Measurements from ENCODE around the gene RAP2C.

RAP2C gene

DNA sequence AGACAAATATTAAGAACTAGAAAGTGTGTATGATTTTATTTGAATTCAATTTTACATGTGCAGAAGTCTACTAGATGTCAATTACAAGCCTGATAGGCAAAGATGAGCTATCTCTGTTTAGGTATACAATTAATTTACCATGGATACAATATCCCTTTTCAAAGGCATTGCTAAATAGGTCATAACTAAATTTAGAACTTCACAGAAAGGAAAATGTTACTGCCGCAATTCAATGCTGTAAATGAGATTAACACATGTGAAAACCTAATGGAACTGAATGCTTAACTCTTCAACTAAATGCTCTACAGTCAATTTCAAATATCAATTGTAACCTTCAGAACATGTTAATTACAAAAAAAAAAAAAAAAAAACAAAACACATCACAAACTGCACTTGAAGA lies 14.6 kb downstream of the RAP2C start:
- H3K4me3 ChIP-seq (ENCODE audit: control insufficient read depth in 1 of 7, extremely low read depth in 1 of 7, insufficient read depth in 4 of 7, low read depth in 2 of 7, low read length in 6 of 7): no peak overlapping the region
- peaks cover 0 to 2% (median 0%) of the 10 kb centered on the region in 5 experiments for H3K27me3 ChIP-seq (replicated peaks in 2 of 5; ENCODE audit: control insufficient read depth in 4 of 5, insufficient read depth in 5 of 5, low read length in 4 of 5)
- no peak for DNase-seq
- H3K36me3 ChIP-seq (ENCODE audit: control insufficient read depth in 4 of 4, insufficient read depth in 4 of 4, low read length in 3 of 4): peaks cover 0 to 9% (median 4%) of the 10 kb centered on the region in 4 experiments
- H3K9me3 ChIP-seq (ENCODE audit: control extremely low read depth in 1 of 5, control insufficient read depth in 4 of 5, insufficient read depth in 2 of 5, low read depth in 1 of 5, low read length in 4 of 5): no peaks in the 10 kb centered on the region
- WGBS (ENCODE audit: insufficient coverage): no CpG with 5 or more reads among the region's 1 CpG
- POLR2A ChIA-PET: no interaction called here
- CTCF ChIA-PET: no interaction called here
- H3K4me1 ChIP-seq (ENCODE audit: control extremely low read depth in 1 of 4, control insufficient read depth in 4 of 4, insufficient read depth in 4 of 4, low read length in 3 of 4): peaks cover 0 to 1% (median 0%) of the 10 kb centered on the region in 4 experiments
- no peak overlapping the region for H3K27ac ChIP-seq (ENCODE audit: insufficient read depth in 1 of 2, low read depth in 1 of 2, low read length in 2 of 2, poor library complexity in 1 of 2, severe bottlenecking in 2 of 2)

DNA sequence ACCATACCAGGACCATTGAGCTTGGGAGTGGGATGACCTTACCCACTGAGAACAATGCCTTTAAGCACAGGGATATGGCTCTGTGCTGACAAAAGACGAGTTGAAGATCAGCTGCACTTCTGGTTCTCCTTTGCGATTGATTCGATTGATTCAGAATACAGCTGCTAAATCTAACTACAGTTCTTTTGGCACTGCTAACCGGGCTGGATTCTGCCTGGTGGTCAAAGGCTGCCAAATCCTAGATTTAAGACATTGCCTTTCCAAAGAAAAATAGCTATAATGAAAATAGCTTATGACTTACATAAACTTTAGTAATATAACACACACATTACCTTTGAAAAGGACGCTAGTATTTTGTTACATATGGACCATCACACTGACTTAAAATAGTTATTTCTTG lies 18.3 kb downstream of the RAP2C start:
- ChIA-PET POLR2A (no interaction called here), CTCF (no interaction called here)
- 90% methylated on average over 3 of the region's 5 CpGs for WGBS (ENCODE audit: insufficient coverage)
- peaks cover 0 to 6% (median 2%) of the 10 kb centered on the region in 4 experiments for H3K36me3 ChIP-seq (ENCODE audit: control insufficient read depth in 4 of 4, insufficient read depth in 4 of 4, low read length in 3 of 4)
- no peak for DNase-seq
- H3K4me1 ChIP-seq (ENCODE audit: control extremely low read depth in 1 of 4, control insufficient read depth in 4 of 4, insufficient read depth in 4 of 4, low read length in 3 of 4): no peaks in the 10 kb centered on the region
- no peak overlapping the region for H3K27ac ChIP-seq (ENCODE audit: insufficient read depth in 1 of 2, low read depth in 1 of 2, low read length in 2 of 2, poor library complexity in 1 of 2, severe bottlenecking in 2 of 2)
- no peak overlapping the region for H3K4me3 ChIP-seq (ENCODE audit: control insufficient read depth in 1 of 7, extremely low read depth in 1 of 7, insufficient read depth in 4 of 7, low read depth in 2 of 7, low read length in 6 of 7)
- H3K9me3 ChIP-seq (ENCODE audit: control extremely low read depth in 1 of 5, control insufficient read depth in 4 of 5, insufficient read depth in 2 of 5, low read depth in 1 of 5, low read length in 4 of 5): no peaks in the 10 kb centered on the region
- peaks cover 0 to 2% (median 0%) of the 10 kb centered on the region in 5 experiments for H3K27me3 ChIP-seq (replicated peaks in 2 of 5; ENCODE audit: control insufficient read depth in 4 of 5, insufficient read depth in 5 of 5, low read length in 4 of 5)

DNA sequence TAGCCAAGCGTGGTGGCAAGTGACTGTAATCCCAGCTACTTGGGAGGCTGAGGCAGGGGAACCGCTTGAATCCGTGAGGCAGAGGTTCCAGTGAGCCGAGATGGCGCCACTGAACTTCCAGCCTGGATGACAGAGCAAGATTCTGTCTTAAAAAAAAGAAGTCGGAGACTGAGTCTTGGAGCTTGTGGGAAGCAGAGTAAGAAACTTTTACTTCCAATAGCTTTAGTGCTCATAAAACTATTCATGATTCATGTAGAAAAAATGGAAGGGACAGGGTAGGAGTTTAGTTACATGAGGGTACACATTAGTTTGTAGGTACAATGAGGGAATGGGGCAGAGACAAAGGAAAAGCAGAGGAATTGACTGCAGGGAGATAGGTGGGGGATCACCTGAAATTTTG lies 19.3 kb downstream of the RAP2C start:
- Histone ChIP-seq H3K4me1 (ENCODE audit: control extremely low read depth in 1 of 4, control insufficient read depth in 4 of 4, insufficient read depth in 4 of 4, low read length in 3 of 4) (no peaks in the 10 kb centered on the region), H3K27me3 (replicated peaks in 2 of 5; ENCODE audit: control insufficient read depth in 4 of 5, insufficient read depth in 5 of 5, low read length in 4 of 5) (peaks cover 0 to 2% (median 0%) of the 10 kb centered on the region in 5 experiments), H3K4me3 (ENCODE audit: control insufficient read depth in 1 of 7, extremely low read depth in 1 of 7, insufficient read depth in 4 of 7, low read depth in 2 of 7, low read length in 6 of 7) (no peak overlapping the region), H3K9me3 (ENCODE audit: control extremely low read depth in 1 of 5, control insufficient read depth in 4 of 5, insufficient read depth in 2 of 5, low read depth in 1 of 5, low read length in 4 of 5) (no peaks in the 10 kb centered on the region), H3K27ac (ENCODE audit: insufficient read depth in 1 of 2, low read depth in 1 of 2, low read length in 2 of 2, poor library complexity in 1 of 2, severe bottlenecking in 2 of 2) (no peak overlapping the region), H3K36me3 (ENCODE audit: control insufficient read depth in 4 of 4, insufficient read depth in 4 of 4, low read length in 3 of 4) (peaks cover 0 to 4% (median 2%) of the 10 kb centered on the region in 4 experiments)
- DNase-seq: no peak
- WGBS (ENCODE audit: insufficient coverage): 69% methylated on average over 6 of the region's 6 CpGs
- ChIA-PET CTCF (no interaction called here), POLR2A (no interaction called here)

DNA sequence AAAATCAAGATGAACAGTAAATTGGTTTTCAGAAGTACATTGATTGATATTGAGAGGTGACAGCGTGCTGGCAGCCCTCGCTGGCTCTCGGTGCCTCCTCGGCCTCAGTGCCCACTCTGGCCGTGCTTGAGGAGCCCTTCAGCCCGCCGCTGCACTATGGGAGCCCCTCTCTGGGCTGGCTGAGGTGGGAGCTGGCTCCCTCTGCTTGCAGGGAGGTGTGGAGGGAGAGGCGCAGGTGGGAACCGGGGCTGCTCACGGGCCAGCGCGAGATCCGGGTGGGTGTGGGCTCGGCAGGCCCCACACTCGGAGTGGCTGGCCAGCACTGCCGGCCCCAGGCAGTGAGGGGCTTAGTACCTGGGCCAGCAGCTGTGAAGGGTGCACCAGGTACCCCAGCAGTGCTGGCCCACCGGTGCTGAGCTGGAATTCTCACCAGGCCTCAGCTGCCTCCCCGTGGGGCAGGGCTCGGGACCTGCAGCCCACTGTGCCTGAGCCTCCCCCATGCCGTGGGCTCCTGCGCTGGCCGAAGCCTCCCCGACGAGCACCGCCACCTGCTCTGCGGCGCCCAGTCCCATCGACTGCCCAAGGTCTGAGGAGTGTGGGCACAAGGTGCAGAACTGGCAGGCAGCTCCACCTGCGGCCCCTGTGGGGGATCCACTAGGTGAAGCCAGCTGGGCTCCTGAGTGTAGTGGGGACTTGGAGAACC lies 25.2 kb downstream of the RAP2C start:
- POLR2A ChIA-PET: interaction anchor here (0.7 kb wide), 1 partner anchor 29 kb away, joined by 3 read pairs; no protein-coding TSS in a partner anchor

DNA sequence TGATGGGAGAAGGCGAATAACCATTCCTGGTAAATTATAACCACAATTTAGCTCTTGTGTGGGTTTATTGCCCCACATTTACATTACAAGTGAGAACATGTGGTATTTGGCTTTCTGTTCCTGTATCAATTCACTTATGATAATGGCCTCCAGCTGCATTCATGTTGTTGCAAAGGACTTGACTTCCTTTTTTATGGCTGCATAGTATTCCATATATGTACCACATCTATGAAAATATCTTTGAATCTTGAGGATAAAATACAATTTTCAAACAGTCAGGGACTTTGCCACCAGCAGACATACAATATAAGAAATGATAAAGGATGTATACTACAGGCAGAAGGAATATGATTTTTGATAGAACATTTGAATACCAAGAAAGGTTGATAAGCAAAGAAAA lies 27.3 kb downstream of the RAP2C start:
- no peak overlapping the region for H3K4me3 ChIP-seq (ENCODE audit: control insufficient read depth in 1 of 7, extremely low read depth in 1 of 7, insufficient read depth in 4 of 7, low read depth in 2 of 7, low read length in 6 of 7)
- ChIA-PET CTCF (no interaction called here), POLR2A (no interaction called here)
- WGBS (ENCODE audit: insufficient coverage): no CpG with 5 or more reads among the region's 1 CpG
- H3K4me1 ChIP-seq (ENCODE audit: control extremely low read depth in 1 of 4, control insufficient read depth in 4 of 4, insufficient read depth in 4 of 4, low read length in 3 of 4): no peaks in the 10 kb centered on the region
- H3K9me3 ChIP-seq (ENCODE audit: control extremely low read depth in 1 of 5, control insufficient read depth in 4 of 5, insufficient read depth in 2 of 5, low read depth in 1 of 5, low read length in 4 of 5): no peaks in the 10 kb centered on the region
- peaks cover 0 to 3% (median 0%) of the 10 kb centered on the region in 5 experiments for H3K27me3 ChIP-seq (replicated peaks in 2 of 5; ENCODE audit: control insufficient read depth in 4 of 5, insufficient read depth in 5 of 5, low read length in 4 of 5)
- no peaks in the 10 kb centered on the region for H3K36me3 ChIP-seq (ENCODE audit: control insufficient read depth in 4 of 4, insufficient read depth in 4 of 4, low read length in 3 of 4)
- H3K27ac ChIP-seq (ENCODE audit: insufficient read depth in 1 of 2, low read depth in 1 of 2, low read length in 2 of 2, poor library complexity in 1 of 2, severe bottlenecking in 2 of 2): no peak overlapping the region
- no peak for DNase-seq

More for the DNA sequence above, 25.2 kb downstream of the RAP2C start:
- Histone ChIP-seq H3K4me1 (ENCODE audit: control extremely low read depth in 1 of 4, control insufficient read depth in 4 of 4, insufficient read depth in 4 of 4, low read length in 3 of 4) (no peaks in the 10 kb centered on the region), H3K27me3 (replicated peaks in 2 of 5; ENCODE audit: control insufficient read depth in 4 of 5, insufficient read depth in 5 of 5, low read length in 4 of 5) (peaks cover 0 to 3% (median 0%) of the 10 kb centered on the region in 5 experiments), H3K9me3 (ENCODE audit: control extremely low read depth in 1 of 5, control insufficient read depth in 4 of 5, insufficient read depth in 2 of 5, low read depth in 1 of 5, low read length in 4 of 5) (no peaks in the 10 kb centered on the region), H3K36me3 (ENCODE audit: control insufficient read depth in 4 of 4, insufficient read depth in 4 of 4, low read length in 3 of 4) (no peaks in the 10 kb centered on the region), H3K4me3 (ENCODE audit: control insufficient read depth in 1 of 7, extremely low read depth in 1 of 7, insufficient read depth in 4 of 7, low read depth in 2 of 7, low read length in 6 of 7) (no peak overlapping the region), H3K27ac (ENCODE audit: insufficient read depth in 1 of 2, low read depth in 1 of 2, low read length in 2 of 2, poor library complexity in 1 of 2, severe bottlenecking in 2 of 2) (no peak overlapping the region)
- 97% methylated on average over 27 of the region's 29 CpGs for WGBS (ENCODE audit: insufficient coverage)
- CTCF ChIA-PET: no interaction called here
- DNase-seq: no peak

DNA sequence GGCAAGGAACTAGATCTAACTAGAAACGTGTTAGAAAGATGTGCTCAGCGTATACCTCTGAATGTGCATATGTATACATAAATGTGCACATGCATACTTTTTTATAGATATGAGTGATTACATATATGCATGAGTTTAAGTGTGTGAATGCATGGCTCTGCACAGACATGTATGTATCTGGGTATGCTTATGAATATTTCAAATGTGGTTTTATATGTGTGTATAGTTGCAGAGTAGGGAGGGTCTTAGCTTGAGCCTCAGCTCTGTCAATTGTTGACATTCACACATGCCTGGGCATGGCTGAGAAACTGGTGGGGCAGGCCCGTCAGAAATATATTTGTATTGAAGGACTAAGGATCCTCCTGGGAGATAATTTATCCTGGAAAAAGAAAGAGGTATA lies 31.1 kb downstream of the RAP2C start:
- ChIA-PET CTCF (no interaction called here), POLR2A (no interaction called here)
- no peak for DNase-seq
- H3K4me3 ChIP-seq (ENCODE audit: control insufficient read depth in 1 of 7, extremely low read depth in 1 of 7, insufficient read depth in 4 of 7, low read depth in 2 of 7, low read length in 6 of 7): no peak overlapping the region
- no peak overlapping the region for H3K27ac ChIP-seq (ENCODE audit: insufficient read depth in 1 of 2, low read depth in 1 of 2, low read length in 2 of 2, poor library complexity in 1 of 2, severe bottlenecking in 2 of 2)
- H3K36me3 ChIP-seq (ENCODE audit: control insufficient read depth in 4 of 4, insufficient read depth in 4 of 4, low read length in 3 of 4): no peaks in the 10 kb centered on the region
- WGBS (ENCODE audit: insufficient coverage): 100% methylated on average over 1 of the region's 3 CpGs
- H3K4me1 ChIP-seq (ENCODE audit: control extremely low read depth in 1 of 4, control insufficient read depth in 4 of 4, insufficient read depth in 4 of 4, low read length in 3 of 4): no peaks in the 10 kb centered on the region
- peaks cover 0 to 5% (median 0%) of the 10 kb centered on the region in 5 experiments for H3K27me3 ChIP-seq (replicated peaks in 2 of 5; ENCODE audit: control insufficient read depth in 4 of 5, insufficient read depth in 5 of 5, low read length in 4 of 5)
- no peaks in the 10 kb centered on the region for H3K9me3 ChIP-seq (ENCODE audit: control extremely low read depth in 1 of 5, control insufficient read depth in 4 of 5, insufficient read depth in 2 of 5, low read depth in 1 of 5, low read length in 4 of 5)

DNA sequence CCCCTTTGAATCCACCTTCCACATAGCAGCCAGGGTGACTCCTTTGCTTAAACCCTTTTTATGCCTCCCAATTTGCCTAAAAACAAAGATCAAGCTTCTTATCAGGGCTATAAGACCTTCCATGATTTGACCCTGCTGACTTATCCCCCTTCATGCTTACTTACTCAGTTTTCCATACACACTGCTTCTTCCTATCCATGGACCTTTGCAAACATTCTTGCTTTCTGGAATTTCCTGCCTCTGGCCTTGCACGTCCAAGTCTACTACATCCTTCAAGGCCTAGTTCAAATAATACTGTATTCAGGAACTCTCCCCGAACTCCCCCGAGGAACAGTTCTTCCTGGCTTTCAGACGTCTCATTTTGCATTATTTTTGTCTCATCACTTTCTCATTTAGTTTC lies 31.8 kb downstream of the RAP2C start:
- WGBS (ENCODE audit: insufficient coverage): 80% methylated on average over 4 of the region's 4 CpGs
- CTCF ChIA-PET: no interaction called here
- no peak overlapping the region for H3K27ac ChIP-seq (ENCODE audit: insufficient read depth in 1 of 2, low read depth in 1 of 2, low read length in 2 of 2, poor library complexity in 1 of 2, severe bottlenecking in 2 of 2)

More for the DNA sequence above, 31.8 kb downstream of the RAP2C start:
- POLR2A ChIA-PET: no interaction called here
- Histone ChIP-seq H3K4me1 (ENCODE audit: control extremely low read depth in 1 of 4, control insufficient read depth in 4 of 4, insufficient read depth in 4 of 4, low read length in 3 of 4) (no peaks in the 10 kb centered on the region), H3K9me3 (ENCODE audit: control extremely low read depth in 1 of 5, control insufficient read depth in 4 of 5, insufficient read depth in 2 of 5, low read depth in 1 of 5, low read length in 4 of 5) (no peaks in the 10 kb centered on the region), H3K4me3 (ENCODE audit: control insufficient read depth in 1 of 7, extremely low read depth in 1 of 7, insufficient read depth in 4 of 7, low read depth in 2 of 7, low read length in 6 of 7) (no peak overlapping the region), H3K27me3 (replicated peaks in 2 of 5; ENCODE audit: control insufficient read depth in 4 of 5, insufficient read depth in 5 of 5, low read length in 4 of 5) (peaks cover 0 to 5% (median 0%) of the 10 kb centered on the region in 5 experiments), H3K36me3 (ENCODE audit: control insufficient read depth in 4 of 4, insufficient read depth in 4 of 4, low read length in 3 of 4) (no peaks in the 10 kb centered on the region)
- no peak for DNase-seq
